CD14-positive monocyte (primary cell): ENCODE results near the gene MICAL2. TPM values are rescaled to one million over a fixed set of nuclear protein-coding genes. Genes with fewer than 3 reads are reported as not detected.

Source experiments
- DNase-seq, 3 donors: peaks; one replicate each; pipeline ENCODE4 v3.0.0-alpha.2; 2011 to 2022
- H2AFZ ChIP-seq: 2 replicates; pipeline ENCODE4 v1.6.0; 2012; ENCODE audit warnings: mild to moderate bottlenecking, low read depth, low read length, inconsistent platforms; ENCODE audit not compliant: insufficient read depth, poor library complexity, severe bottlenecking
- H3K27ac ChIP-seq, 2 donors: 1 replicate in 1 of 2; 2 replicates in 1 of 2; pipeline ENCODE4 v1.5.1; 2012 to 2013; ENCODE audit warnings: low read length in 2 of 2, control low read depth in 1 of 2, inconsistent platforms in 1 of 2, low read depth in 1 of 2, mild to moderate bottlenecking in 1 of 2
- H3K27me3 ChIP-seq, 2 donors: one replicate each; pipeline versions ENCODE4 v1.6.0 to v1.6.1; 2011 to 2013; ENCODE audit warnings: low read length in 2 of 2; ENCODE audit not compliant: control insufficient read depth in 2 of 2, insufficient read depth in 2 of 2
- H3K36me3 ChIP-seq, 2 donors: replicated peaks in 1 of 2; 1 replicate in 1 of 2; 2 replicates in 1 of 2; pipeline versions ENCODE4 v1.5.1 to v1.6.1; 2012 to 2013; ENCODE audit warnings: low read length in 2 of 2, control low read depth in 1 of 2, inconsistent platforms in 1 of 2, mild to moderate bottlenecking in 1 of 2; ENCODE audit not compliant: insufficient read depth in 2 of 2, control insufficient read depth in 1 of 2
- H3K4me1 ChIP-seq, 2 donors: 1 replicate in 1 of 2; 2 replicates in 1 of 2; pipeline versions ENCODE4 v1.5.1 to v1.6.1; 2012 to 2013; ENCODE audit warnings: low read length in 2 of 2, control low read depth in 1 of 2, inconsistent platforms in 1 of 2, mild to moderate bottlenecking in 1 of 2, moderate library complexity in 1 of 2; ENCODE audit not compliant: insufficient read depth in 2 of 2, control insufficient read depth in 1 of 2
- H3K4me2 ChIP-seq: replicated peaks from 2 replicates; pipeline ENCODE3; 2012; ENCODE audit warnings: low read length, moderate library complexity, mild to moderate bottlenecking; ENCODE audit not compliant: poor library complexity, severe bottlenecking; ENCODE audit errors: extremely low read depth
- H3K4me3 ChIP-seq, 3 experiments: fragments of 200-600 bp in 1 of 3; sonication (generic) in 1 of 3; replicated peaks in 1 of 3; 1 replicate in 2 of 3; 2 replicates in 1 of 3; pipeline ENCODE4 v1.5.1; 2011 to 2013; ENCODE audit warnings: low read length in 3 of 3, mild to moderate bottlenecking in 3 of 3, control low read depth in 2 of 3, low read depth in 2 of 3, inconsistent platforms in 1 of 3, moderate library complexity in 1 of 3
- H3K79me2 ChIP-seq: 2 replicates; pipeline ENCODE4 v1.6.0; 2012; ENCODE audit warnings: mild to moderate bottlenecking, control low read depth, inconsistent platforms, low read length, moderate library complexity; ENCODE audit not compliant: insufficient read depth
- H3K9ac ChIP-seq: 2 replicates; pipeline ENCODE4 v1.6.0; 2017; ENCODE audit warnings: low read length, mild to moderate bottlenecking; ENCODE audit not compliant: insufficient read depth, poor library complexity, severe bottlenecking
- H3K9me3 ChIP-seq, 2 donors: replicated peaks in 1 of 2; 1 replicate in 1 of 2; 2 replicates in 1 of 2; pipeline versions ENCODE4 v1.5.1 to v1.6.1; 2012 to 2013; ENCODE audit warnings: low read length in 2 of 2, control low read depth in 1 of 2; ENCODE audit not compliant: control insufficient read depth in 1 of 2, insufficient read depth in 1 of 2
- H4K20me1 ChIP-seq: 2 replicates; pipeline ENCODE4 v1.6.0; 2012; ENCODE audit warnings: mild to moderate bottlenecking, low read length, control low read depth, moderate library complexity; ENCODE audit not compliant: insufficient read depth
- H3K27ac Mint-ChIP-seq, 7 donors: one replicate each; pipeline ENCODE4 v1.8.0; 2020; ENCODE audit warnings: mild to moderate bottlenecking in 7 of 7, mixed read lengths in 7 of 7, moderate library complexity in 6 of 7, inconsistent platforms in 2 of 7
- H3K27me3 Mint-ChIP-seq, 3 donors: one replicate each; pipeline ENCODE4 v1.8.0; 2021 to 2022; ENCODE audit warnings: low read depth in 3 of 3, mild to moderate bottlenecking in 3 of 3, mixed read lengths in 3 of 3, moderate library complexity in 3 of 3, inconsistent platforms in 1 of 3
- H3K36me3 Mint-ChIP-seq, 2 donors: one replicate each; pipeline ENCODE4 v1.8.0; 2020; ENCODE audit warnings: mixed read lengths in 2 of 2, inconsistent platforms in 1 of 2, mild to moderate bottlenecking in 1 of 2
- H3K4me1 Mint-ChIP-seq: one replicate; pipeline ENCODE4 v1.8.0; 2020; ENCODE audit warnings: mild to moderate bottlenecking, mixed read lengths
- H3K4me3 Mint-ChIP-seq, 2 donors: one replicate each; pipeline ENCODE4 v1.8.0; 2020; ENCODE audit warnings: mild to moderate bottlenecking in 2 of 2, mixed read lengths in 2 of 2, moderate library complexity in 1 of 2
- H3K9me3 Mint-ChIP-seq, 7 donors: one replicate each; pipeline ENCODE4 v1.8.0; 2020 to 2022; ENCODE audit warnings: mixed read lengths in 7 of 7, mild to moderate bottlenecking in 6 of 7, moderate library complexity in 6 of 7, inconsistent platforms in 2 of 7
- WGBS: methylation state at CpG from one replicate; pipeline ENCODE4 v1.1.5; 2013; ENCODE audit warnings: missing lambda C conversion rate; ENCODE audit not compliant: insufficient coverage; 5-methylcytosine and 5-hydroxymethylcytosine counted together
- intact Hi-C, 2 donors: fragments of 100-400 bp; cut with micrococcal nuclease; formaldehyde crosslinking; loops; one replicate each; pipeline versions ENCODE4 v1.15.0 to v1.15.1; 2023
- polyA plus RNA-seq, 3 donors: library from polyadenylated mRNA; depleted of rRNA in 1 of 3; unstranded in 2 of 3; stranded (reverse) in 1 of 3; fragments of 300-500 nt in 2 of 3; fragments of >200 nt in 1 of 3; fragmentation: Illumina TruSeq in 2 of 3; gene quantifications; 1 replicate in 2 of 3; 2 replicates in 1 of 3; pipeline ENCODE4 v1.2.3, GENCODE V29; 2012 to 2021
- TF ChIP-seq, protein P1 (sequence below): fragments of 200-600 bp; IDR thresholded peaks from one replicate; pipeline ENCODE4 v1.8.0; 2022; ENCODE audit warnings: antibody characterized with exemption, mild to moderate bottlenecking

MICAL2 gene
- polyA plus RNA-seq, 3 donors, result 39.8 to 72.5 (median 44.0) TPM

GRCh38 chr11:12103411-12104225 lies 6.8 kb upstream of the MICAL2 start:
- Histone ChIP-seq H3K4me1 (peaks cover 36 to 41% of the 10 kb centered on the region in 2 donors), H3K4me2 (no peak overlapping the region), H3K4me3 (no peak overlapping the region), H3K9me3 (no peaks in the 10 kb centered on the region), H3K27ac (no peak overlapping the region), H3K9ac (no peak overlapping the region), H2AFZ (no peak overlapping the region), H4K20me1 (no peaks in the 10 kb centered on the region), H3K79me2 (no peaks in the 10 kb centered on the region), H3K27me3 (no peaks in the 10 kb centered on the region), H3K36me3 (no peaks in the 10 kb centered on the region)
- Mint-ChIP-seq H3K27ac (peak overlapping the region in 2 of 7 donors; percentile 42 to 60), H3K4me1 (peaks cover 52% of the 10 kb centered on the region), H3K9me3 (peaks cover 0 to 1% (median 0%) of the 10 kb centered on the region in 7 donors), H3K36me3 (no peaks in the 10 kb centered on the region), H3K27me3 (peaks cover 0 to 9% (median 4%) of the 10 kb centered on the region in 3 donors), H3K4me3 (peak overlapping the region in 1 of 2 donors; percentile 35)
- intact Hi-C loops, result no loop called here
- no peak for DNase-seq
- WGBS, result 61% methylated on average over 5 of the region's 7 CpGs
- TF ChIP-seq, protein P1, sequence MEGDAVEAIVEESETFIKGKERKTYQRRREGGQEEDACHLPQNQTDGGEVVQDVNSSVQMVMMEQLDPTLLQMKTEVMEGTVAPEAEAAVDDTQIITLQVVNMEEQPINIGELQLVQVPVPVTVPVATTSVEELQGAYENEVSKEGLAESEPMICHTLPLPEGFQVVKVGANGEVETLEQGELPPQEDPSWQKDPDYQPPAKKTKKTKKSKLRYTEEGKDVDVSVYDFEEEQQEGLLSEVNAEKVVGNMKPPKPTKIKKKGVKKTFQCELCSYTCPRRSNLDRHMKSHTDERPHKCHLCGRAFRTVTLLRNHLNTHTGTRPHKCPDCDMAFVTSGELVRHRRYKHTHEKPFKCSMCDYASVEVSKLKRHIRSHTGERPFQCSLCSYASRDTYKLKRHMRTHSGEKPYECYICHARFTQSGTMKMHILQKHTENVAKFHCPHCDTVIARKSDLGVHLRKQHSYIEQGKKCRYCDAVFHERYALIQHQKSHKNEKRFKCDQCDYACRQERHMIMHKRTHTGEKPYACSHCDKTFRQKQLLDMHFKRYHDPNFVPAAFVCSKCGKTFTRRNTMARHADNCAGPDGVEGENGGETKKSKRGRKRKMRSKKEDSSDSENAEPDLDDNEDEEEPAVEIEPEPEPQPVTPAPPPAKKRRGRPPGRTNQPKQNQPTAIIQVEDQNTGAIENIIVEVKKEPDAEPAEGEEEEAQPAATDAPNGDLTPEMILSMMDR, result no peak

- H3K4me1 Mint-ChIP-seq, result peaks cover 47% of the 10 kb centered on the region
- H3K27me3 Mint-ChIP-seq, result peaks cover 1 to 9% (median 4%) of the 10 kb centered on the region in 3 donors
- Histone ChIP-seq H3K4me3 (no peak overlapping the region), H3K4me2 (no peak overlapping the region), H3K9me3 (no peaks in the 10 kb centered on the region), H2AFZ (no peak overlapping the region), H3K4me1 (peaks cover 26 to 37% of the 10 kb centered on the region in 2 donors), H4K20me1 (no peaks in the 10 kb centered on the region), H3K9ac (no peak overlapping the region), H3K27me3 (no peaks in the 10 kb centered on the region), H3K79me2 (no peaks in the 10 kb centered on the region), H3K27ac (no peak overlapping the region), H3K36me3 (no peaks in the 10 kb centered on the region)
- intact Hi-C loops, result no loop called here
- no peak overlapping the region for H3K4me3 Mint-ChIP-seq
- H3K9me3 Mint-ChIP-seq, result peaks cover 0 to 1% (median 0%) of the 10 kb centered on the region in 7 donors
- no peak overlapping the region for H3K27ac Mint-ChIP-seq
- WGBS, result 64% methylated on average over 2 of the region's 2 CpGs
- TF ChIP-seq, protein P1, result no peak
- H3K36me3 Mint-ChIP-seq, result no peaks in the 10 kb centered on the region
- DNase-seq, result no peak
Measured at GRCh38 chr11:12105471-12105870, 4.9 kb upstream of the MICAL2 start.
